Right lobe of liver (tissue), 6 donors: ENCODE results near the gene CA14. TPM values are rescaled to one million over a fixed set of nuclear protein-coding genes. Genes with fewer than 3 reads are reported as not detected.

Source experiments
- ATAC-seq, 4 donors: fragments of 200-7000 bp; cut with Tn5 transposase; one replicate each; pipeline ENCODE4 v1.9.1; 2020; ENCODE audit warnings: mild to moderate bottlenecking in 4 of 4, moderate library complexity in 4 of 4
- DNase-seq, 3 donors: peaks; one replicate each; pipeline ENCODE4 v3.0.0-alpha.2; 2020
- H3K27ac ChIP-seq, 3 donors: fragments of 200-600 bp; one replicate each; pipeline ENCODE4 v1.8.0; 2022
- H3K27me3 ChIP-seq, 2 donors: fragments of 200-600 bp; one replicate each; pipeline ENCODE4 v1.8.0; 2022
- H3K36me3 ChIP-seq, 4 donors: fragments of 200-600 bp; sonication (generic) in 1 of 4; one replicate each; pipeline versions ENCODE4 v1.5.1 to v1.8.0; 2017 to 2022; ENCODE audit warnings: control low read depth in 1 of 4
- H3K4me1 ChIP-seq, 4 donors: fragments of 200-600 bp; sonication (generic) in 1 of 4; one replicate each; pipeline versions ENCODE4 v1.5.1 to v1.8.0; 2017 to 2022; ENCODE audit warnings: control low read depth in 1 of 4
- H3K4me3 ChIP-seq, 3 donors: fragments of 200-600 bp; one replicate each; pipeline ENCODE4 v1.8.0; 2022
- H3K9me3 ChIP-seq, 4 donors: fragments of 200-600 bp; sonication (generic) in 1 of 4; one replicate each; pipeline versions ENCODE4 v1.5.1 to v1.8.0; 2017 to 2022; ENCODE audit warnings: control low read depth in 1 of 4
- CTCF ChIP-seq, 4 donors: fragments of 200-600 bp in 3 of 4; fragments of 450-650 bp in 1 of 4; IDR thresholded peaks; one replicate each; pipeline versions ENCODE4 v1.5.1 to v1.8.0; 2016 to 2022; ENCODE audit warnings: antibody characterized with exemption in 4 of 4, mild to moderate bottlenecking in 2 of 4
- POLR2A ChIP-seq: fragments of 450-650 bp; IDR thresholded peaks from one replicate; pipeline ENCODE4 v1.6.1; 2017; ENCODE audit warnings: antibody characterized with exemption, mild to moderate bottlenecking
- WGBS: methylation state at CpG from one replicate; pipeline ENCODE4 v1.1.6; 2018; ENCODE audit warnings: low coverage, low lambda C conversion rate; ENCODE audit not compliant: insufficient coverage; ENCODE audit errors: missing lambda C conversion rate; 5-methylcytosine and 5-hydroxymethylcytosine counted together
- intact Hi-C, 2 donors: fragments of 100-400 bp; cut with DNase I; formaldehyde crosslinking; loops; one replicate each; pipeline versions ENCODE4 v1.11.2 to v1.14.1; 2022
- total RNA-seq, 6 experiments: library from RNA; depleted of rRNA in 2 of 6; stranded (reverse); fragments of >200 nt in 2 of 6; fragmentation: NEBNext Ultra II Directional in 3 of 6; extraction: Animal tissue kit (Norgen Biotek cat#: 25700) in 3 of 6; gene quantifications; one replicate each; pipeline versions ENCODE4 v1.1.0 to v1.2.4, GENCODE V29; 2016 to 2023
- donor health status: DM: no; HTN: yes; CAD: no.
- donor health status: DM: no; HTN: no; CAD: no.
- donor health status: DM: no; HTN: no; CAD: no.
- donor health status: DM: no; HTN: yes; CAD: no.
- donor health status: DM: no; HTN: yes; CAD: no.

The CA14 gene
- total RNA-seq, 6 experiments from 2014 or later, result 0.20 to 4.8 (median 0.56) TPM; not detected in 1

GRCh38 chr1:150259758-150260669 lies 2.4 kb downstream of the CA14 start:
- peak; percentile 66 to 85 (median 77) for ATAC-seq
- Histone ChIP-seq H3K4me1 (peaks cover 0 to 58% (median 23%) of the 10 kb centered on the region in 4 donors), H3K27me3 (no peaks in the 10 kb centered on the region), H3K36me3 (peaks cover 0 to 9% (median 0%) of the 10 kb centered on the region in 4 donors), H3K9me3 (no peaks in the 10 kb centered on the region), H3K4me3 (peak overlapping the region in 1 of 3 donors; percentile 40), H3K27ac (peak overlapping the region in 2 of 3 donors; percentile 66 to 88)
- peak; percentile 5 for TF ChIP-seq POLR2A
- TF ChIP-seq CTCF (IDR thresholded peaks at IDR 0.05), result no peak
- DNase-seq, result peak; percentile 53 to 96 (median 92)
- 8% methylated on average over 8 of the region's 11 CpGs for WGBS
- intact Hi-C loops, result no loop called here

- H3K9me3 ChIP-seq, result no peaks in the 10 kb centered on the region
- WGBS, result no CpG with 5 or more reads among the region's 6 CpGs
- H3K27ac ChIP-seq, result peak overlapping the region in 1 of 3 donors; percentile 88
- ATAC-seq, result no peak
- H3K36me3 ChIP-seq, result peaks cover 0 to 23% (median 4%) of the 10 kb centered on the region in 4 donors
- no peak overlapping the region for H3K4me3 ChIP-seq
- peaks cover 0 to 49% (median 20%) of the 10 kb centered on the region in 4 donors for H3K4me1 ChIP-seq
- H3K27me3 ChIP-seq, result no peaks in the 10 kb centered on the region
- peak; percentile 39 to 69 (median 67) for DNase-seq
- intact Hi-C loops, result no loop called here
- no peak for TF ChIP-seq POLR2A
- TF ChIP-seq CTCF (IDR thresholded peaks at IDR 0.05), result no peak
Measured at GRCh38 chr1:150261367-150261766, 3.8 kb downstream of the CA14 start.

GRCh38 chr1:150262388-150263320 lies 5.1 kb downstream of the CA14 start:
- ATAC-seq, result no peak
- 80% methylated on average over 4 of the region's 6 CpGs for WGBS
- H3K27ac ChIP-seq, result no peak overlapping the region

More at GRCh38 chr1:150262388-150263320, 5.1 kb downstream of the CA14 start:
- intact Hi-C loops, result no loop called here
- Histone ChIP-seq H3K9me3 (no peaks in the 10 kb centered on the region), H3K27me3 (no peaks in the 10 kb centered on the region), H3K36me3 (peaks cover 0 to 31% (median 8%) of the 10 kb centered on the region in 4 donors), H3K4me1 (peaks cover 0 to 44% (median 14%) of the 10 kb centered on the region in 4 donors), H3K4me3 (no peak overlapping the region)
- DNase-seq, result no peak
- no peak for TF ChIP-seq POLR2A
- no peak for TF ChIP-seq CTCF (IDR thresholded peaks at IDR 0.05)
